Measurements from ENCODE around the gene ZNF750.

The ZNF750 gene

DNA sequence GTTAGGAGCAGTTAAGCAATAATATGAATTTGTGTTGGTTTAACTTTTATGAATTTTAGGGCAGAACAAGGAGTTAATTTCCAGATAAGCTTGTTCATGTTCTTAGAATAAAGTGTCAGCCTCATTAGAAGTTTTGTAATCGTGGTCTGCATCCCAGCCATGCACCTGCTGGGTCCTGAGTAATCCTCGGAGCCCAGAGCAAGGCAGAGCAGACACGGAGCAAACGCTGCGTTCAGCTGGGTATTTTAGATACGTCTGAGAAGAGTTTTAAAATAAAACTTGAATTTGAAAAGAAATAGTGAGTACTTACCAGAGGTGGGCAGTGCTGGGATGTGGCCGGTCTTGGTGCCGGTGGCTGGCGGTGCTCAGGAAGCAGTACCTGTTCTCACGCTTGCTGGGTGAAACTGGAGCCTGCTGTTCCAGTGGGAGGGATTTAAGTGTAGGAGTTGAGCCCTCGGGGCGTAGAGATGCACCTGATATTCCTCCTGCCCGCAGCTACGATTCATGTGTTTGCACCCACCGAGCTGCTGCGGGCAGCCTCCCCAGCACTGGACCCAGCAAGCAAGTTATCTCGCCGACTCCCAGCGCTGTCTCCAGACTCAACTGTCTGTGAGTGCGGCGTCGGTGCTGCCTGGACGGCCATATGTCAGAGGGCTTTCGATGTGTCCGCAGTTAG, at the start of gene ZNF750:
Gene ZNF750 (minus strand): TSS at position 406 of the 676 bp plus-strand sequence. CDS start 7,568 bp downstream, outside the sequence.
- no peak for DNase-seq

- no peak for DNase-seq
These were observed 49.0 kb upstream of the ZNF750 start for GRCh38 chr17:82888583-82889495.

DNA sequence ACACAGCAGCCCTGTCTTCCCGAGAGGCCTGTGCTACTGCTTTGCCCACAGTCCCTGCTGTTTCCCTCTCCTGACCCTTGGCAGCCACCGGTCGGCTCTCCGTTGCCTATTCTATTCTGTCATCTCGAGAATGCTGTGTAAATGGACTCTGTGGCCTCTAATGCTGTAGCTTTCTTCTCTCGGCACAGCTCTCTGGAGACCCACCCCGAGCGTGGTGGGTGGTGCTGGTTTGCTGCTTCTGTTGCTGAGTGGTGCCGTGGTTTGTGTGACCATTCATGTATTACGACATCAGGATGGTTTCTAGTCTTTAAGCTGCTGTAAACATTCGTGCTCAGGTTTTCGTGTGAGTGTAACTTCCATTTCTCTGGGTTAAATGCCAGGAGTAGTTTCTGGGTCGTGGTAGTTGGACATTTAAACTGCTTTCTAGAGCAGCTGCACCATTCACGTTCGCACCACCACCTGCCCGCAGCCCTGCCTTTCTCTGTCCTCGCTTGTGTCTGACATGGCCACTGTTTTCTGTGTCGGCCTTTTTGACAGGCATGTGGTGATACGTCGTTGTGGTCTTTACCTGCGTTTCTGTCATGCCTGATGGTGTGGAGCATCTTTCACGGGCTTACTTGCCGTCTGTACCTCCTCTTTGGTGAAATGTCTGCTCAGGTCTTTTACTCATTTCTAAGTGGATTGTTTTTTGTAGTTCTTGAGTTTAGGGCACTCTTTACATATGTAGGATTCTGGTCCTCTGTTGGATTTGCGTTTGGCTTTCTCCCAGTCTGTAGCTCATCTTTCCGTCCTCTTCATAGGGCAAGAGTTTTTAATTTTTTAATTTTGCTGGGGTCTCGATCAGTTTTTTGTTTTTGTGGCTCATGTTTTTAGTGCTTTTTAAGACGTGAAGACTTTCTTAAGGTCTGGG, 47.7 kb upstream of the ZNF750 start:
- DNase-seq = no peak

DNA sequence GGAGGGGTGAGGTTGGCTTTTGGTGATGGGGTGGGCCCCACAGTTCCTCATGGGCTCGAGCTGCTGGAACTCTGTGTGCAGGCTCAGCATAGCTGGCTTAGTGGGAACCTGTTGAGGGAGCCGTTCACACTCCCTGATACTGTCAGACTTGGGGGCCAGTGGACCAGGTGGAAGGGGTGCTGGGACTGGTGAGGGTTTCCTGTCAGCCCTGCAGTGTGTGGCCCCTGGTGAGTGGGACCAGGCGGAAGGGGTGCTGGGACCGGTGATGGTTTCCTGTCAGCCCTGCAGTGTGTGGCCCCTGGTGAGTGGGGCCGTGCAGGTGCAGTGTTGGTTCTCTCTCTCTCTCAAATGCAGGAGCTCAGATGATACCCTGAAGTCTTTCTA, 45.1 kb upstream of the ZNF750 start:
- DNase-seq = peak; percentile 23

DNA sequence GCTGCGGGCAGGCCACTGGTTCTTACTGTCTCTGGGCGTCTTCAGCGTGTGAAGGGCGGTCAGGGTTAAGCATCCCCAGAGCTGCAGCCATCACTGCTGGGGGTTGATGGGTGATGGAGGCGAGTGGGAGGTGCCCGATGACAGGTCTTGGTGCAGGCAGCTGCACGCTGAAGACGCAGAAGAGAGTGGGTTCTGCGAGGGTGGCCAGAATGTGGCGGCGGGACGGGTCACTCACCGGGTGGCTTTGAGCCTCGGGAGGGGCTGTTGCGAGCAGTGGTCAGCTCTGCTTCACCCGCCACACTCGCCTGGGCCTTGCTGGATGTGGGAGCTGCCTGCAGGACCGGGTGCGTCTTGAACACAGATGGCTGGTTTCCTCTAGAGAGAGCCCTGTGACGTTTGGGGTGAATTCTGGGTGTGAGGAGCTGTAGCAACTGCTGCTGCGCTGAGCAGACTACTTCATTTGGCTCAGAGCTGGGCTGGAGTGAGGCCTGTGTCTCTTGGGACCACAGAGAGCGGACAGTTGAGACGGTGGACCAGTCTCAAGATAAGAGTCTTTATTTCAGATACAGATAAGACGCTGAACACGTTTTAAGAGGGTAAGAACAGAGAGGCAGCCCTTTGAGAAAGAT, 44.6 kb upstream of the ZNF750 start:
- no peak for DNase-seq

DNA sequence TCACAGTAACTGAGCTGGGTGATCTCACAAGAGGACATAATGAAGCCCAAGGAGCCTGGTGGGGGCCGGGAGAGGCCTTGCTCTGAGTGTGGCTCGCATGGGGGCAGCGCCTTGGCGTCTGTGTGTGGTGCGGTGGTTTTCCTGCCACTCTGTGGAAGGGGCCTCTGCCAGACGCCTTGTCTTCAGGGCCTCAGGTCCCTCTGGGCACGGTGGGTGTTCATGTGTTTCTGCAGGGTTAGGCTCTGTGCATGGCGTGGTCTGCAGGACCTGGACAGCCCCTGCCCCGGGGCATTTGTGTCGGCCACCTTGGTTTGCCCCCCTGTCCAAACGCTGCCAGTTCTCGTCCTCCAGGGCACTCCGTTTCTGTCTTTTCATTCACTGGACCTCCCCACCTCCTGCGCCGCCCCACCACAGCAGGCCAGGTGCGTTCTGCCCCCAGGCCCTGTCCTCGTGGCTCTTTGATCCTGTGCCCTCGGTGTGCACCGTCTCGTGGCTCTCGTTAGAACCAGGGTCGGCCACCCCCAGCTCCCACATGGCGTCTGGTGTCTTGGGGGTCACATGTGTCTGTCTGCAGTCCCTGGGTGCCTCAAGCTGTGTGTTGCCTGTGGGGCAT, 43.7 kb upstream of the ZNF750 start:
- no peak for DNase-seq

DNA sequence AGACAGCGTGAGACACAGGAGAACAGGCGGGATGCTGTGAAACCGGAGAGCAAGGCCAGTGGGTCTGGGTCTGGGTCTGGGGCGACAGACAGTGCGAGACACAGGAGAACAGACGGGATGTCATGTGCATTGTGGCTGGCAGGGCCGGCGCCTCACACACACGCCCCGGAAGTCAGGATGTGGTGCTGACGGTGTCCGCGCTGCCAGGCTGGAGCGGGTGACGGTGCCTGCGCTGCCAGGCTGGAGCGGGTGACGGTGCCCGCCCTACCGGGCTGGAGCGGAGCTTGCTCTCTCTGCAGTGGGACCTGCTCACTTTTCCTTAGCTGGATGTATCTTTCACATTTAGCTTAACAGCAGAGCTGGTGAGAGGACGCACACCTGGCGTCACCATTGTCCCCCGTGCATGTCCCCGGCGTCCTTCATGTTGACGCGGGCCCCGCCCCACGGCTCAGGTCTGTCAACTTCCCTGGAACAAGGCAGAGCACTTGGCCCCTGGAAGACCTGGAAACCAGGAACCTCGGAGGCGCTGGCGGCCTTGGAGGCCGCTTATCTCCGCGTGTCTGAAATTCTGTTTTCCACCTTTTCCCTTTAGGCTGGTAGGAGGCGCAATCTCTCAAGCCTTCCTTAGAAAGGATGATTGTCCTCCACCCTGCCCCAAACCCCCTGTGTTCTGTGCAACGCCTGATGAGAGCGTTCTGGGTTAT, 43.0 kb upstream of the ZNF750 start:
- peak; percentile 72 for DNase-seq

- DNase-seq = no peak
These were observed 42.3 kb upstream of the ZNF750 start for GRCh38 chr17:82881900-82882714.

GRCh38 chr17:82881324-82881823, 41.6 kb upstream of the ZNF750 start:
- no peak for DNase-seq

DNA sequence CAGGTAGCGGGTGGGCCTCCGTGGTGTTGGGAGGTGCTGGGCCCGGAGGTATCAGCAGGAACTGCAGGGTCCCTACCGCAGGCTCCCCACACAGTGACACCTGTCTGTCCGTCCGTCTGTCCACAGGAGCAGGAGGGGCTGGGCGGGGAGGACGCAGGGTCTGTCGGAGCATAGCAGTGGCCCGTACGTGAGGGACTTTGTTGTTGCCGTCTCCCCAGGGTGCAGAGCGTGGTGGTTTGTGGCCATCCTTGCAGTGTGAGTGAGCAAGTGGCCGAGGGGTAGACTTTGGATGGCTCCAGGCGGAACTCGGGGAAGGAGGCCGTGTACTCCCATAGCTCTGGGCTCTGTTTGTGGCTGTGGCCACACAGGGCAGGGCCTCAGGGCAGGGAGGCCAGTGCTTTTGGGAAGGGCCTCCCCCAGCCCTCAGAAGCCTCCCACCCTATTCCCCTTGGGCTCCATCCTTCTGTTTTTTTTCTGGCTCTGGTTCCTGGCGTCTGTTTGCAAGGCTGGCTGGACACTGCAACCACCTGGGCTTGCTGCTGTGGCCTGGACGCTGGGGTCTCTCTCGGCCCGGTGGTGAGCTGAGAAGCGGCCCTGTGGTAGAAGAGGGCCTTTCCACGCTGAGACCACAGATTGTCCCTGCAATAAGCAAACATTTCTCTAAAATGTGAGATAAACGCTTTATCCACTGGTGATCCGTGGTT, 41.0 kb upstream of the ZNF750 start:
- DNase-seq = no peak

- no peak for DNase-seq
These were observed 39.4 kb upstream of the ZNF750 start for GRCh38 chr17:82879241-82879640.

DNA sequence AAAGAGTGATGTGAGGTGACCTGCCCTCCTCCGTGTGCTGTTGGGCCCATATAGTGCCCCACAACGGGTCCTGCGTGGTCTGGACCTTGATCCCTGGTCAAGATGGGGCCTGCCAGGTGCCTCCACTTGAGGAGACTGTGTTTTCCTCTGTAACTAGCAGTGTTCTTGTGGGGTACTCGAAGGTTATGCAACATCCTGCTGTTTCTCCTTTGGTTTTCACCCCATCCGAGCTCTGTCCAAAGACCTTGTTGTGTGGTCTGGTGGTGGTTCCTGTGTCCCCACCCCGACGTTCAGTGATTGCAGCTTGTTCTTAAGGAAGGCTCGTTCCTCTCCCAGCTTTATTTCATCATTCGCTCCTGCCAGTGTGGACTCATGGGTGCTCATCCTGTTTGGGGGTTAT, 38.7 kb upstream of the ZNF750 start:
- no peak for DNase-seq

DNA sequence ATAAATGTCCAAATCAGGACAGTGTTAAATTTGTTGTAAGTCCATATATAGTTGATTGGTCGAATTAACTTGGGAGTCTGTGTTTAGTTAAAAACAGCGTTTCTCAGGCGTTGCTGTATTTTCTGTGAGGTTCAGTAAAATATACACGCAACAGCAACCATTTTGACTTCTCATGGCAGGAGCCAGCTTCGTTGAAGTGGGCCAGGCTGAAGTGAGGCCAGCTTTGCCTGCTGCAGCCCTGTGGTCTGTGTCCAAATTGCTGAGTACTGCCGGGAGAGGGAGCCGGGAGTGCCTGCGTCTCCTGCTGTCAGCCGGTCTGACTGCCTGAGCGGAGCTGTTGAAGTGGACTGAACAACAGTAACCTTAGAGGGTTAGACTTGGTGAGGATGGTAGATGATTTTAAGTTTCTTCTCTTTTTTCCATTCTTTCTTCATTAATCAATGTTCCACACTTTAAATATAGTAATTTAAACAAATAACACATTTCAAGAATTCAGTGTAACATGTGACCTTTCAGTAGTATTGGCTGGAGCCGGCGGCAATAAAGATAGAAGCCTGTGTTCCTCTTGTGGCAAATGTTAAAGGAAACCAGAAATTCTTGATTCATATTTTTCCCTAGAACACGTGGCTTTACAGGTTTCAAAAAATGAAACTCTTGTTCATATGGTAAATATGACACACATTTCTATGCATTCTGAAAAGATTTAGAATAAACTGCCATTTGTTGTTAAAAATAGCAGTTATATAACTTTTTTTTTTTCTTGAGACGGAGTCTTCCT, 37.0 kb upstream of the ZNF750 start:
- no peak for DNase-seq

DNA sequence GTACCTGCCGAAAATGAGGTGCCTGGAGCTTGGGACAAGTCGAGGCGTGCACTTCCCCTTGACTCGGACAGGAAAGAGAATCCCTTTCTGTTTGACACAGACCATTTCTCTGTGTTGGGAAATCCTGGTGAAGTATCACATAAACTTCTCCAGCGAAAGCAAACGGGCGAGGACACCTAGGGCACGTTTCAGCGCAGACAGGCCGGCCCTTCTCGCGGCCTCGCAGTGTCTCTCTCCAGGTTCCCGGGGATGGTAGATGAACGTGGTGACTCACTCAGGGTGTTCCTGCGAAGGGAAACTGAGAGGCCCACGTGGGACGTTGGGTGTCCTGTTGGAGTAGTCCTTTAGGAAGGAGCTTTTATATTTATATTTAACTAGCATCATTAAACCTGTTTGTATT, 36.3 kb upstream of the ZNF750 start:
- no peak for DNase-seq

GRCh38 chr17:82875407-82875856, 35.6 kb upstream of the ZNF750 start:
- DNase-seq = no peak

DNA sequence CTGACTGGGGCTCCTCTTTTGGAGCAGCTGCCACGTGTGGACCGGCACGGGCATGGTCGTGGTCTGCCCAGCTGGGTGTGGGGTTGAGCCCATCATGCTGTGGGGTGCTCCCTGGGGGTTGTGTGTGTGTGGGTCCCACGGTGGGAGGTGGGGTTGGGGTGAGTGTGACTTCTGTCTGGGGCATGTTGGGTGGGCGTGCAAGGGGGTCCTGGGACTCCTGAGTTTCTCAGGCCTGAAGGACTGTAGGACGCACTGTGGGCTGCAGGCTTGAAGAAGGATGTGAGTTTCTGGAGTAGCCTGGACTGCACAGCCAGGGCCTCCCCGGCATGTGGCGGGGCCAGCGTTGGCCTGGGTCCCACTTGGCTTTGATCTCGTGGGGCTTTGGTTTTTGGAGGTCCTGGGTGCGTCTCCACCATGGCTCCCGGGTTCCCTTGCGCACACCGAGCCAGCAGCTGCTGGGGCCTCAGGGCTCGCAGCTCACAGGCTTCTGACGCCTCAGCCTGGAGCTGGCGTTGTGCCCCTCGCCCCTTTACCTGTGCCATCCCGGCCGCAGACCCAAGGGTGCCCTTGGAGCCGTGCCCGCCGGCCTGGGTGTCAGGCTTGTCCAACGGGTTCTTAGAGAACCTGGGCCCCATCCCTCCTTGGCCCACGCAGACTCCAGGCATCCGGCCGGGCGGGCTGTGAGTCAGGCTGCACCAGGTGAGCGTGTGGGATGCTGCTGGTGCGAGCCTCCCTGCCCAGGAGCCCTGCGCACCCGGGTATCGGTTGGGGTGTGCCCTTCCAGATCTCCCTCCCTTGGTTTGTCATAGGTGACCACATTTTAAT, 34.4 kb upstream of the ZNF750 start:
- no peak for DNase-seq

- DNase-seq = no peak
These were observed 33.7 kb upstream of the ZNF750 start for GRCh38 chr17:82873521-82873920.
